Omental fat pad (tissue), 4 donors: Measurements from ENCODE around the gene COL27A1. TPM values are rescaled to one million over a fixed set of nuclear protein-coding genes. Genes with fewer than 3 reads are reported as not detected.

Experiments
- ATAC-seq: fragments of 150-250 bp; one replicate; pipeline ENCODE4 v1.9.1; 2016; ENCODE audit warnings: mild to moderate bottlenecking, moderate library complexity; ENCODE audit not compliant: low FRiP score
- DNase-seq: peaks from one replicate; pipeline ENCODE4 v3.0.0-alpha.2; 2019; ENCODE audit warnings: low spot score
- CTCF ChIP-seq, 3 donors: fragments of 450-650 bp; IDR thresholded peaks; one replicate each; pipeline ENCODE4 v1.5.1; 2016 to 2017; ENCODE audit warnings: antibody characterized with exemption in 3 of 3, mild to moderate bottlenecking in 3 of 3, moderate library complexity in 2 of 3
- total RNA-seq, 4 donors: library from RNA; depleted of rRNA; stranded (reverse); fragments of >200 nt; gene quantifications; one replicate each; pipeline ENCODE4 v1.1.0, GENCODE V29; 2016

The COL27A1 gene
- total RNA-seq, 4 donors from 2014 or later, result 4.9 to 78.9 (median 10.1) TPM

DNA sequence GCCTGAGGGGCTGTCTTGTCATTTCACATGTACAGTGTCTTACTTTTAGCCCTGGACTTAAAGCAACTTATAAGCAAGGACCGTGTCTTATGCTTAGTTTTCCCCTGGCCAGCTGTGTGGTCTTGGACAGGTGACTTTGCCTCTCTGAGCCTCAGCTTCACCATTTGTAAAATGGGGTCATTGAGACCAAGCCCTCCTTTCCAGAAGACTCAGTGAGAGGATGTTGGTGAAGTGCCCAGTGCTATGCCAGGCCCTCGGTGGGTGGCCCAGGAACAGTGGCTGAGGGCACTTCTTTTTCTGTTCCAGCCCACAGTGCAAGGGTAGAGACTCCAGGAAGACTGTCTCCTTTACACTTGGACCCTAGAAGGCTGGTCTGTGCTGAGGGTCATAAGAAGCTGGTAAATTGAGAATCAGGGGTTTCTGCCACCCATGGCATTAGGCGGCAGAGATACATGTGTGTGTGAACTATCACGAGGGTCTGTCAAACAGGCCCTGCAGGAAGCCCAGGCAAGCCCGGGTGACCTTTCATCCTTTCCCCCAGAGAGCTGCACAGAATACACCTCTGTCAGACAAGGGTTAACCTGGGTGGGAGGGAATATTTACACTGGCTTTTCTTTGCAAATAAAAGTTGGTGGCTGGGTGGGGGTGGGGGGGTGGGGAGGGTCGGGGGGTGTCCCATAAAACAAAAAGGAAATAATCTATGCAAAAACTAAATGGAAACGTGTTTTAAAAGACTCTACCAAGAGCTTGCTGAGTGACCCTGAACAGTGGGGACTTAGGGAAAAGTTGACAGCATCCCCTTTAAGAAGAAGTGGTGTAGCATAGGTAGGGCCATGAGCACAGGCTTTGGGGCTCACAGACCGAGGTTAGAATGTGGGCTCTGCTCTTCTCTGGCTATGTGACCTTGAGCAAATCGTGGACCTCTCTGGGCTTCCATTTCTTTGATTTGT lies 35.8 kb upstream of the COL27A1 start:
- no peak for DNase-seq
- no peak for ATAC-seq
- TF ChIP-seq CTCF (IDR thresholded peaks at IDR 0.05), result no peak

DNA sequence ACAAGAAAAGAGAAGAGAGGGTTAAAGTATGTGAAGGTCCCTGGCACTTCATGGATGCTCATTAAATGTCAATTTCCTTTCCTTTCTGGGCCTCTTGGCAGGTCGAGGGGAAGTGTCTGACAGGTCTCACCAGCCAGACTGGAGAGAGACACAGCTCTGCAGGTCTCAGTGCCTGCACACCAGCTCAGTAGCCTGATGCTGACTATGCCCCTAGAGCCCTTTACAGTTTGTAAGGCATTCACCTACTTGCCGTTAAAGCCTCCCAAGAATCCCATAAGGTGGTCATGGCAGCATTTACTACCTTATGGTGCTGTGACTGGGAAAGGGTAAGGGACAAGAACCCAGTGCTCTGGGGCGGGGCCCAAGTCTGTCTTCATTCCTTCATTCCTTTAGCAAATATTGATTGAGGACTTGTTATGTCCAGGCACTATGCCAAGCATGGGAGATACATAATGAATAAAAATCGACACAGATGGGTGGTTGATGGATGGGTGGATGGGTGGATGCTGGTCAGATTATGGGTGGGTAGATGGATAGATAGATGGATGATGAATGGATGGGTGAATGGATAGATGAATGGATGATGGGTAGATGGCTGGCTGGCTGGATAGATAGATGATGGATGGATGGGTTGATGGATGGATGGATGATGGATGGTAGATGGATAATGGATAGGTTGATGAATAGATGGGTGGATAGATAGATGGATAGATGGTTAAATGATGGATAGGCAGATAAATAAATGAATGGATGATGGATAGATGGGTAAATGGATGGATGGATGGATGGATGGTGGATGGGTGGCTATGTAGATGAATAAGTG lies 34.9 kb upstream of the COL27A1 start:
- TF ChIP-seq CTCF (IDR thresholded peaks at IDR 0.05), result no peak
- DNase-seq, result no peak

DNA sequence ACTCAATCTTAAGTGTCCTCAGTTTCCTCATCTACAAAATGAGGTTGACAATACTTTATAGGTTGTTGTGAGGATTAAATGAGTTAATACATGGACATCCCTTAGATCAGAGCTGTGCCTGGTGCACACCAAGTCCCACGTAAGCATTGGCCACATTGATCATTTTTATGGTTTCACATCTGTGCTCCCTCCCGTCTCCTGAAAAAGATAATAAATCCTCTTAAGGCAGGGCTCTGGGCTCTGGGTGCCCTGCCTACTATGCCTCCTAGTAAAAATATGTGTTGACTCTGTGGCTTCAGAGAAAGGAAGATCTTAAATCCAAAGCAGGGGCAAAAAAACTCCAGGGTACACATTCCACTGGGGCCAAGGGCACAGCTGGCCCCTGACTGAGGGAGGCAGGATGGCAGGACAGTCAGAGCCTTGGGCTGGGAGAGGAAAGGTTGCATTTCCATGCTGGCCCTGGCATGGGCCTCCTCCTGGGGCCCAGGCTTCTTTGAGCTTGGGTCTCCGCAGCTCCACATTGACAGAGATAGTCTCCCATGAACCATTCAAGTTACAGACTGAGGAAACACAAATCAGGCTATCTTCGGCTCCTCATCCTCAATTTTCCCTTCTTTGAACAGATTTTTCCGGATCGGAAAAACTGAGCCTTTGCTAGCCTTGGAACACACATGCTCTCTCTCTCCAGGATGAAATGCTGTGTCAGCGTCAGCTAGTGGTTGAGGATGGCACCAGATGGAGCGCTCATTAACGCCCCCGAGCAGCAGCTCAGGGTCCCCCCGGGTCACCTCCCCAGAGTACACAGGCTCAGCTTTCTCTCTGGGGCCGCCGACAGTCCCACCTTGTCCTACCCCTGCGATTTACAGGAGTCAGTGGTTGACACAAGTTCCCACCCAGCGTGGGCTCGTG lies 33.9 kb upstream of the COL27A1 start:
- ATAC-seq, result no peak
- DNase-seq, result no peak
- TF ChIP-seq CTCF (IDR thresholded peaks at IDR 0.05), result no peak

More for the DNA sequence above, 34.9 kb upstream of the COL27A1 start:
- ATAC-seq, result no peak

DNA sequence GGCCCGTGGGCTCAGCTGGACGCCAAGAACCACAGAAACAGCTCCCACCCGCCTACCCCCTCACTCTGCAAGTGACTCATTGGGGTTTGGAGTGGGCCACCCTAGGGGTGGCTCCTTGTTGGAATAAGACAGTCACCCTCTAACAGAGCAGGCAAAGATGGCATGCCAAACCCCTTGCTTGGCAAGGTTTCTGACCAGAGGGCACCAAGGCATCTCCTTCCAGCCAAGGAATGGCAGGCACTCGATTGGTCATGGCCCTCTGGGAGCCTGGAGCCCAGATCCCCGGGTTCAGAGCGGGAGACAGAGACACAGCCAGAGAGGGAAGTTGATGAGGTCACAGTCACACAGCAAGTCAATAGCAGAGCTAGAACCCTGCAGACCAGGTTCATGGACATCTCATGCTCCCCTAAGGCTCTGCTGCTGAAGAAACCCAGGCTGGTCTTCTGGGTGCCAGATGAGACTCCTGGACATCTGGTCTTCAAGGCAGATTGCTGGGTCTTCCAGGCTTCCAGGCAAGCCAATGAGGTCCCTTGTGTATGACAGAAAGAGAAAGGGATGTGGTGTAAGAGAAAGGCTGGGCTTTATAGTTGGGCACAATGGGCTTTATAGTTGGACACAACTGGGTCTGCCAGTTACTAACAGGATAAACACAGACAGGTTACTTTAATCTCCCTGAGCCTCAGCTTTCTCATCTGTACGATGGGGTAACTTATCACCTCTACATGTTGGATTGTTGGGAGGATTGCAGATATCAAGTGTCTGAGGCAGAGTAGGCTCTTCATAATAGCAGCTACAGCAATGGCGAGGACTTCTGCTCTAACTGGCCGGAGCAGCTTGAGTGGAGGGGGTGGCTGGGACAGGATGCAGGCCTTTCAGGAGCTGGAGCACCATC lies 33.0 kb upstream of the COL27A1 start:
- DNase-seq, result no peak
- no peak for TF ChIP-seq CTCF (IDR thresholded peaks at IDR 0.05)
- no peak for ATAC-seq

DNA sequence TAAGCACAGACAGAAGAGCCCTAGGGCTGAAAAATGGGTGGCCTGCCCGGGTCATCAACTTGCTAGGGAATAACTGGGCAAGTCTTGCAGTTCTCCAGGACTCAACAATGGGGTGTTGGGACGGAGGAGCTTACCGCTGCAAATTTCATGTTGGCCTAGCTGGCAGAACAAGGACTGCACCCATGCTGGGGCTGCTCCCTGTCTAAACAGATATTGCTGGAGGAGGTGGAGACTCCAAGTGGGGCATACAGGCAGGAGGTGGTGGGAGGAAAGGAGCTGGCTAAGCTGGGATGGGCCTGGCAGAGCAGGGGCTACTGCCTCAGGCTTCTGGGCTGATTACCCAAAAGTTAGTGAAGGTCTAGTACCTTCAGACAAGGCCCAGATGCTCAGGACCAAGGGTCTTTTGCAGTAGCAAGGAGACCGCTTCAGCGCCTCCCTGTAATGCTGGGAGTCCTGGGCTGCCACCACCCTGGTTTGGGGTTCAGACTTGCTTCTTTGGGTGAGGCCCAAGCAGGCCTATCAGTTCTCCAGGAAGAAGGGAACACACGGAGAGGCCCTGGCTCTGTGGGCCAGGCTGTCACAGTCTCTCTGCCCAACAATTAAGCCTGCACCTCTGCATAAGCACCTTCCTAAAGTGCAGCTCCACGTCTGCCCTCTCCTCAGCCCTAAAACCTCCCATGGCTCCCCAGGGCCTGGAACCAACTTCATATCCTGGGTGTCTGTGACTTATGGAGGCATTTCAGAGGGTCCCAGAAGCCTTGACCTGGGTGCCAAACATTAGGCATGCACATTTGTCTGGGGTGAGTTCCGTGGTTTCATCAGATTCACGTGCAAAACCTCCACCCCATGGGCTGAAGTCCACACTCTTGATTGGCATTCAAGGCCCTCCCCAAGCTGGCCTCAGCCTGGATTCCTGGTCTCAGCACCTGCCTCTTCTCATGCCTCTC lies 32.0 kb upstream of the COL27A1 start:
- DNase-seq (no peak), ATAC-seq (no peak)
- no peak for TF ChIP-seq CTCF (IDR thresholded peaks at IDR 0.05)
